ENCODE data around the gene UPK3A.
"Not testable (repeated sequence)": the region's sequence is repeated elsewhere in the genome, so short reads cannot be mapped to it uniquely, and the experiment has no call there.

The UPK3A gene

GRCh38 chr22:45309422-45310227 lies 24.9 kb downstream of the UPK3A start, which contains the start of gene FAM118A:
FAM118A (plus strand) TSS chr22:45309934; CDS start chr22:45322380, 12,446 bp downstream.
- DNase-seq, result peak; percentile 57 to 98 (median 94)

GRCh38 chr22:45310331-45310976 lies 25.7 kb downstream of the UPK3A start:
- DNase-seq, result peak in 1 of 14 donors; percentile 46

- no peak for DNase-seq
These were observed 26.3 kb downstream of the UPK3A start for GRCh38 chr22:45310977-45311531.

DNA sequence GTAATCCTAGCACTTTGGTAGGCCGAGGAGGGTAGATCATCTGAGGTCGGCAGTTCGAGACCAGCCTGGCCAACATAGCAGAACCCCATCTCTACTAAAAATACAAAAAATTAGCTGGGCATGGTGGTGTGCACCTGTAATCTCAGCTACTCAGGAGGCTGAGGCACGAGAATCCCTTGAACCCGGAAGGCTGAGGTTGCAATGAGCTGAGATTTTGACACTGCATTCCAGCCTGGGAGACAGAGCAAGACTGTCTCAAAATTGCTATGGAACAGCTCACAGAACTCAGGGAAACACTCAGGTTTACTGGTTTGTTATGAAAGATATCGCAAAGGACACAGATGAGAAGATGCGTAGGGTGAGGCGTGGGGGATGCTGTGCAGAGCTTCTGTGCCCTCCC lies 27.7 kb downstream of the UPK3A start:
- DNase-seq, result no peak

- no peak for DNase-seq
These were observed 28.1 kb downstream of the UPK3A start for GRCh38 chr22:45312856-45313255.

DNA sequence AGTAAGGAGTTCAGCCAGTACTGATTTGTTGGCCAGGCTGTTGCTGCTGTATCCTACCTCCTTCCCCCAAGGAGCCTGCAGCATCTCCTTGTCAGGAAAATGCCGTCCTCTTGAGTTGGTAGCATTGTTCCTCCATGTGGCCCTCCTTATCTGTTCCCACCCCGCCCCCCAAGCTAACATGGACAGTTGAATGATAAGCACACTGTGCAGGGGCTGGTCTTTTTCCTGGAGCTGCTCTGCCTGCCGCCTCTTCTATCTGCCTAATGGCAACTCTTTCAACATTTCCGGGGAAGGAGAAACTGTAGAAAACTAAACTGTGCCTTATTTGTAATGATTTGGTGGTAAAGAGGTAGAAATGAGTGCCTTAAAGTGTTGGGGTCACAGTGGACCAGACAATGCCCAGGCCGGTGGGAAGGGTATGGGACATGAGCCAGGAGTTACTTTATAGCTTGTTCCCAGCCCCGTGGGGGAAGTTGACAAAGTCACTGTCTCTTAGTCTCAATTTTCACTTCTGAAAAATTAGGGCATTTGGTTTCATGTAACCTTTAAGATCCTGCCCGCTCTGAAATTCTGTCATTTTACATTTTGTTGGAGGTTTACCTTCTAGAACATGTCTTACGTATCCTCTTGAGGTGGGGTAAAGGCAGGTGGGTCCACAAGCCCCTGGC lies 29.4 kb downstream of the UPK3A start:
- no peak for DNase-seq

DNA sequence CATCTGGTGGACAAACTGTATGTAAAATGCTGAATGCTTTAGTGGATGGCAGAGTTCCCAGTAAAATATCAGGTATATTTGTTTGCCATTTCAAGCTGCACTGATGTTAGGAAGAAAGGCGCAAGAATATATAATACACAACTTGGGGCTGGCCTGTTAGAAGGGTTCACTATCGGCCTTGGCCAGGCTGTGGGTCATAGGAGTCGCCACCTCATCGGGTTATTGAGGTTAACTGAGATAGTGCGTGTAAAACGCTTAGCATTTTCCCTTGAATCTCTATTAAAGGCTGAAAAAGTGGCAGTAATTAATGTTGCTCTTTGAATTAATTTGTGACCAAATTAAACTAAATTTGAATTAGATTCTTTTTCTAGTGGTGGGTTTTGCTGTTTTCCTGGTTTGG lies 30.0 kb downstream of the UPK3A start:
- no peak for DNase-seq

DNA sequence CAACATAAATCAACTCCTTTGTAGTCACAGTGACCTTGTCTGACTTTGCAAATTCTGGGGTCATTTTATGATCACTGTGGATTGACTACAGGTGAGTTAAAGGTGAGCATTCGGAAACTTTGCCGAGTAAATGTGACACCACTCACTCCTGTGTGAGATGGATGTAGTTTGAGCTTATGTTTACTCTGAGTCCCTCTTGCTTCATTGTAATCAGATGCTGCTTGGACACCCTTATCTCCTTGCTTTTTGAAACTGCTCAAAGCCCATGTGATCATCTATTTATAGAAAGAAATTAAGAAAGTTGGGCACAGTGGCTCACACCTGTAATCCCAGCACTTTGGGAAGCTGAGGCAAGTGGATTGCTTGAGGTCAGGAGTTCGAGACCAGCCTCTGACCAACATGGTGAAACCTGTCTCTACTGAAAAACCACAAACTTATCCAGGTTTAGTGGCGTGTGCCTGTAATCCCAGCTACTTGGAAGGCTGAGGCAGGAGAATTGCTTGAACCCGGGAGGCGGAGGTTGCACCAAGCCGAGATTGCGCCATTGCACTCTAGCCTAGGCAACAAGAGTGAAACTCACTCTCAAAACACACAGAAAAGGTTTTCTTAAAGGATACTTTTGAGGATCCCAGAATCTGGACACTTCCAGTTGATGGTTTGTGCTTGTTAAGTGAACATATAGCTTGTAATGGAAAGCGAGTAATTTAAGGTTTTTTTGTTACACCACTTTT lies 32.2 kb downstream of the UPK3A start:
- no peak for DNase-seq

DNA sequence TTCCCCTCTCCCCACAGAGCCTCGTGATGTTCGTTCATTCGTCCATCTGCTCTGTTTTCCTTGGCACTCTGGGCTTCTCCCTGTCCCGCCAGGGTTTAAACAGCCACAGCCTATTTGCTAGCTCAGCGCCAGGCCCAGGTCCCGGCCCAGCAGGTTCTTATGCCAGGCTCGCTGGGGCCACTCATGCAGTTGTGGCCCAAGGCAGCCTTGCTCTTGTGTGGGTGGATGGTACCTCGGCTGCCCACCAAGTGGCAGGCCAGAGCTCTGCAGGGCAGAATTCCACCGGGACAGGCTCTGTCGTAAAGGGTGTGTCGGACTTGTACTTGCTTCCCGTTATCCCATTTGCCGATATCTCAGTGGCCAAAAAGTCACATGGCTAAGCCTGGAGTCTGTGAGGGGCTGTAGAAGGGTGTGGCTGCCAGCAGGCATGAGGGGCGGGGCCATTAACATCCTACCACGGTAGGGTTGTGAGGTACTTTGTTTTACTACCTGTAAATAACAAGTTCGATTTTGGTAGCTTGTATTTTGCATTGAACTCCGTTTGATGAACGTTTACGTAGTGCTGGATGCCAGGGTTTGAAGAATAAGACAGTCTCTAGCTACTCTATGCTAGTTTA lies 32.9 kb downstream of the UPK3A start:
- peak in 9 of 14 donors; percentile 21 to 56 (median 30) for DNase-seq

DNA sequence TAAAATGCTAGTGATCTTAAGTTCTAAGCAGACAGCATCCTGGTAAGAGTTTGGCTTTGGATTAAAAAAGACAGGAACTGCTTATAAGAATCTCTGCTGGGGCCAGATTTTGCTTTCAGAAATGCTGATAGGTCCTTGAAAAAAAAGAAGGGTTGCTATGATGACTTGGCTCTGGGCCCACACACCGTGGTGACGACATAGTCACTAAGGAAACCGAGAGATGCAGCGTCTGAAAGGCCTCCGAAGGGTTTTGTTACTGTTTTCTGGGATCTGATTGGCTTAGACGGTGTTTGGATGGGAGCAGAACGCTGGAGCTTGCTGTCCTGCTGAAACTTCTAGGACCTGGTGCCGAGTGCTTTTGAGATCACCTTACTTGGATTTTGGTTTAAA lies 33.4 kb downstream of the UPK3A start:
- DNase-seq, result peak in 8 of 14 donors; percentile 10 to 61 (median 28)

DNA sequence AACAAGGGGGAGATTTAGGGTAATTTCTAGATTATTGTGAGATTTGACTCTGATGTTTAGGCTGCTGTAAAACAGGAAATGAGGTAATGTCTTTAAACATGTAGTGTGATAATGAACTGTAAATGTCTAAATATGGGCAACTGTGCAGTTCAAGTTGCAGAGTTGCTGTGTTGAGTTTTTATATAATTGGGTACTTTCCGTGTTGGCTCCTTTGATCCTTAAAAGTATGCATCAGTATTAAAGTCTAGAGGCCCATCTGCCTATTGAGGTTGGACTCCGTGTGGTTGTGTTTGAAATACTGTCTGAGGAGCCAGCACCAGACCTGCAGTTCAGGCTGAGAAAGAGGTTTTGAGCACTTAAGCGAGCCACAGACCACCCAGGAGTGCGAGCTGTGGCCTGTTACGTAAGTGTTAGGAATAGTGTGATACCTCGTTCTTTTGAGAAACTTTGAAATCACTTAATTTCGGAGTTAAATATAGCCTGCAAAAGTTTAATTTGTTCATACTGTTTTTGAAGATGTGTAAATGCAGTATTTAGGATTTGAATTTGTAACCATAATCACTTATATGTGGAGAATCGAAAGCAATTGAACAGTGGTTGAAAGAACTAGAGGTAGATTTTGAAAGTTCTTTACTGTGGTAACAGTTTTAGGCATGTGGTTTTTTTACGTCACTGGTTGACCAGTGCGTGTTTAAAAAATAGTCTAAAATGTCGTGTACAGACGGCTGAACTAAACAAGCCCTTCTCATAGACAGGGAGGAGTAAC lies 34.0 kb downstream of the UPK3A start:
- DNase-seq, result no peak

GRCh38 chr22:45319324-45319685 lies 34.6 kb downstream of the UPK3A start:
- no peak for DNase-seq

DNA sequence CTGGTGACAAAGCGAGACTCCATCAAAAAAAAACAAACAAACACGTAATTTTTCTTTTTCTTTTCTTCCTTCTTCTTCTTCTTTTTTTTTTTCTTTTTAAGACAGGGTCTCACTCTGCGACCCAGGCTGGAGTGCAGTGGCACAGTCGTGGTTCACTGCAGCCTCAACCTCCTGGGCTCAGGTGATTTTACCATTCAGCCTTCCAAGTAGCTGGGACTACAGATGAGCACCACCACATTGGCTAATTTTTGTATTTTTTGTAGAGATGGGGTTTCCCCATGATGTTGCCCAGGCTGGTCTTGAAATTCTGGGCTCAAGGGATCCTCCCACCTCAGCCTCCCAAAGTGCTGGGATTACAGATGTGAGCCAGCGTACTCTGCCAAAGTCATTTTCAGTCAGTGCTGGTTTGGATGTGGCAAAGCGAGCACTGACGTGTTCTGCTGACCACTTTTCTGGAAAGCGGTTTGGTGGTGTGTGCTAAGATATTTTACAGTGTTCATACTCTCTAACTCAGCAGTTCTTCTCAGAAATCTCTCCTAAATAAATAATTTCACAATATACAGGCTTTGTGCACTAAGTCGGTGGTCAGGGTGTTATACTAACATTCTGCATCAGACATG lies 35.7 kb downstream of the UPK3A start:
- DNase-seq, result no peak

DNA sequence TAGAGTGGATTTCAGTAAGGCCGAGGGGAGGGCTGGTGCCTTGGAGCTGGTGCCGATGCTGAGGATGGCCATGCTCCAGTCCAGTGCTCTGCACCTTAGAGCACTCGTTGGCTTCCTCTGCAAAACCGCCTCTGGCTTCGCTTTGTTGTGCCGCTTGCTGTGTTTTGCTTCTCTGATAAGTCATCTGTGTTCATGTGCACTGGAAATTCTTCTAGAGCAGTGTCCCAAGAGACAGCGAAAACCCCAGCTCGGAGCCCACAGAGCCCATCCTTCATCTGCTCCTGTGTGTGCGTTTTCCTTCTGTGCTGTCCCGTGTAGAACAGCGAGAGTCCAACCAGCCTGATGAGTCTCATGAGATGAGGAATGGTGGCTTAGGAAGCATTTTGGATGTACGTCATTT lies 37.1 kb downstream of the UPK3A start:
- no peak for DNase-seq

GRCh38 chr22:45322873-45323525 lies 38.2 kb downstream of the UPK3A start:
- DNase-seq, result no peak

DNA sequence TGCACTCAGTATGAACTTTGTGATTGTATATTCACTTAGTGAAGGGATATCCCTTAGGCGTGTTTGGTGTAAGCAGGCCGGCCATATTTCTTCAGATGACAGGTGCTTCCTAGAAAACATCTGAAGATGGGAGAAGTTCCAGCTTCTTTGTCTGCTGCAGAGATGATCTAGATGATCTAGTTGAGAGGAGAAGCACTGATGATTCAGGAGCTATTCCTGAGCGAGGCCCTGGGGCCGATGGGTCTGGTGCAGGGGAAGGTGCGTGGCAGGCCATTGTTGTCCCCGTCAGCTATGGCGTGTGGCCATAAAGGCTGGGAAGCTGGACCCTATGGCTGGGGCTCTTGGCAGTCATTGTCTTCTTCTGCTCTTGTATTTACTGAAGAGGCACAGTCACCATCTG lies 38.9 kb downstream of the UPK3A start:
- DNase-seq, result no peak

DNA sequence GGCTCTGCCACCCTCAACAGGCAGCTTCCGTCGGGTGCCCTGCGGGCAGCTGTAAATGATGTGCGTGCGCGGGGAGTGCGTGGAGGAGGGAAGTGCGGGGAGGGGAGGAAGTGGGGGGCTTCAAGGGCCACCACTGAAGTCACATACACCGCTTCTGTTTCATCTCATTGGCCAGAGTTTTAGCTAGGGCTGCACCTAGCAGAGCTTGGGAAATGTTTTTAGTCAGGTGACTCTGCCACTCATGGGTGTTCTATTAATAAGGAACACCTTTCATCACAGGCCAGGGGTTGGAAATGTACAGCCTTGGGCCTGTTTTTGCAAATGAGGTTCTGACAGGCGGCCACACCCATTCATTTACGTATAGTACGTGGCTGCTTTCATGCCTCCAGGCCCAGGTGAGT lies 39.6 kb downstream of the UPK3A start:
- no peak for DNase-seq

- DNase-seq, result not testable (repeated sequence)
These were observed 43.5 kb downstream of the UPK3A start for GRCh38 chr22:45328261-45328660.

GRCh38 chr22:45328822-45329529 lies 44.2 kb downstream of the UPK3A start:
- DNase-seq, result peak in 1 of 14 donors; percentile 13
